HepG2 (cell line): ENCODE measurements around the gene DIP2C. TPM values are rescaled to one million over a fixed set of nuclear protein-coding genes. Genes with fewer than 3 reads are reported as not detected.
A peak's percentile ranks its signal among the peaks of the same experiment; 100 is the strongest.

Experiments used
- AGO2 ChIP-seq: fragments of 200-400 bp; formaldehyde crosslinking; optimal IDR thresholded peaks from 2 replicates; pipeline ENCODE3; 2017; ENCODE audit warnings: mild to moderate bottlenecking, low read depth, low read length, moderate library complexity
- CAMTA2 ChIP-seq: sonication (generic); formaldehyde crosslinking; IDR thresholded peaks from 2 replicates; pipeline ENCODE4 v1.4.0; 2020; ENCODE audit warnings: mild to moderate bottlenecking, missing genetic modification reagents, borderline replicate concordance
- DPF2 ChIP-seq: sonication (generic); formaldehyde crosslinking; IDR thresholded peaks from 2 replicates; pipeline ENCODE4 v1.4.0; 2020; ENCODE audit warnings: mild to moderate bottlenecking, low read depth, missing genetic modification reagents, borderline replicate concordance
- DR1 ChIP-seq: sonication (generic); formaldehyde crosslinking; IDR thresholded peaks from 2 replicates; pipeline ENCODE4 v1.8.0; 2021; ENCODE audit warnings: mild to moderate bottlenecking, missing genetic modification reagents, inconsistent platforms
- EP300 ChIP-seq, 3 experiments: sonication (generic) in 1 of 3; formaldehyde crosslinking in 1 of 3; IDR thresholded peaks; 2 replicates each; pipeline versions ENCODE4 v1.5.1 to v1.6.1; 2011 to 2020; ENCODE audit warnings: low read depth in 2 of 3, low read length in 2 of 3, borderline replicate concordance in 1 of 3, improper control_type of control experiment in 1 of 3, mild to moderate bottlenecking in 1 of 3, missing genetic modification reagents in 1 of 3, moderate library complexity in 1 of 3
- GZF1 ChIP-seq: sonication (generic); formaldehyde crosslinking; IDR thresholded peaks from 2 replicates; pipeline ENCODE4 v1.5.1; 2020; ENCODE audit warnings: mild to moderate bottlenecking, missing genetic modification reagents
- JUN ChIP-seq: sonication (generic); formaldehyde crosslinking; IDR thresholded peaks from 2 replicates; pipeline ENCODE4 v1.4.0; 2020; ENCODE audit warnings: mild to moderate bottlenecking, missing genetic modification reagents
- KAT8 ChIP-seq: IDR thresholded peaks from 2 replicates; pipeline ENCODE4 v1.6.1; 2016; ENCODE audit warnings: missing genetic modification reagents, missing compliant biosample characterization
- MED1 ChIP-seq: sonication (generic); formaldehyde crosslinking; IDR thresholded peaks from 2 replicates; pipeline ENCODE4 v1.4.0; 2020; ENCODE audit warnings: missing genetic modification reagents
- MLLT10 ChIP-seq: sonication (generic); formaldehyde crosslinking; IDR thresholded peaks from 2 replicates; pipeline ENCODE4 v1.4.0; 2020; ENCODE audit warnings: missing genetic modification reagents
- MTA1 ChIP-seq: sonication (generic); formaldehyde crosslinking; IDR thresholded peaks from 2 replicates; pipeline ENCODE4 v1.4.0; 2020; ENCODE audit warnings: missing genetic modification reagents, mild to moderate bottlenecking, borderline replicate concordance
- MTF2 ChIP-seq: sonication (generic); formaldehyde crosslinking; IDR thresholded peaks from 2 replicates; pipeline ENCODE4 v1.5.0; 2020; ENCODE audit warnings: missing genetic modification reagents, borderline replicate concordance
- NONO ChIP-seq, 2 experiments: fragments of 450-650 bp in 1 of 2; sonication (generic) in 1 of 2; formaldehyde crosslinking in 1 of 2; IDR thresholded peaks in 1 of 2; conservative IDR thresholded peaks in 1 of 2; 2 replicates each; pipeline versions ENCODE4 v1.6.1 to v1.8.0; 2017 to 2022; ENCODE audit warnings: mild to moderate bottlenecking in 1 of 2, missing genetic modification reagents in 1 of 2, moderate library complexity in 1 of 2
- NR2F1 ChIP-seq, 2 experiments: fragments of 450-650 bp in 1 of 2; formaldehyde crosslinking in 1 of 2; IDR thresholded peaks; 2 replicates each; pipeline versions ENCODE4 v1.5.0 to v1.6.1; 2016 to 2020; ENCODE audit warnings: mild to moderate bottlenecking in 1 of 2, missing compliant biosample characterization in 1 of 2, missing genetic modification reagents in 1 of 2, moderate library complexity in 1 of 2
- PITX1 ChIP-seq: sonication (generic); formaldehyde crosslinking; IDR thresholded peaks from 2 replicates; pipeline ENCODE4 v1.5.1; 2020; ENCODE audit warnings: mild to moderate bottlenecking, missing genetic modification reagents
- PLRG1 ChIP-seq: fragments of 450-650 bp; conservative IDR thresholded peaks from 2 replicates; pipeline ENCODE4 v1.6.1; 2016
- SIX4 ChIP-seq: sonication (generic); formaldehyde crosslinking; IDR thresholded peaks from 2 replicates; pipeline ENCODE4 v1.4.0; 2020; ENCODE audit warnings: missing genetic modification reagents
- SNAPC2 ChIP-seq: sonication (generic); formaldehyde crosslinking; IDR thresholded peaks from 2 replicates; pipeline ENCODE4 v1.8.1; 2022; ENCODE audit warnings: mild to moderate bottlenecking, missing genetic modification reagents
- SP2 ChIP-seq: sonication (generic); formaldehyde crosslinking; IDR thresholded peaks from 2 replicates; pipeline ENCODE4 v1.5.1; 2020; ENCODE audit warnings: mild to moderate bottlenecking, missing genetic modification reagents
- TARDBP ChIP-seq: sonication (generic); formaldehyde crosslinking; IDR thresholded peaks from 2 replicates; pipeline ENCODE4 v1.8.0; 2022; ENCODE audit warnings: mild to moderate bottlenecking, missing genetic modification reagents
- THAP11 ChIP-seq: IDR thresholded peaks from 2 replicates; pipeline ENCODE4 v1.6.1; 2016; ENCODE audit warnings: missing biosample characterization, missing genetic modification reagents
- ZFP36 ChIP-seq: fragments of 150-350 bp; IDR thresholded peaks from 2 replicates; pipeline ENCODE4 v1.6.1; 2018; ENCODE audit warnings: borderline replicate concordance, low read length, low read depth; ENCODE audit not compliant: partially characterized antibody
- ZNF263 ChIP-seq: sonication (generic); formaldehyde crosslinking; IDR thresholded peaks from 2 replicates; pipeline ENCODE4 v1.4.0; 2020; ENCODE audit warnings: missing genetic modification reagents
- ZNF501 ChIP-seq: sonication (generic); formaldehyde crosslinking; IDR thresholded peaks from 2 replicates; pipeline ENCODE4 v1.5.1; 2020; ENCODE audit warnings: mild to moderate bottlenecking, moderate library complexity, missing genetic modification reagents
- ZNF672 ChIP-seq: sonication (generic); formaldehyde crosslinking; IDR thresholded peaks from 2 replicates; pipeline ENCODE4 v1.8.1; 2022; ENCODE audit warnings: missing genetic modification reagents
- ZNF790 ChIP-seq: sonication (generic); formaldehyde crosslinking; IDR thresholded peaks from 2 replicates; pipeline ENCODE4 v1.8.0; 2022; ENCODE audit warnings: missing genetic modification reagents, mild to moderate bottlenecking, borderline replicate concordance
- polyA plus RNA-seq, 8 experiments: library from polyadenylated mRNA; depleted of rRNA in 3 of 8; stranded (reverse) in 7 of 8; unstranded in 1 of 8; fragments of >200 nt; fragmentation: Illumina TruSeq in 4 of 8; extraction: Trizol in 4 of 8; gene quantifications; 2 replicates each; pipeline versions ENCODE4 v1.2.1 to v1.2.3, GENCODE V29; 2011 to 2016; ENCODE audit warnings: low read depth in 4 of 8, missing spikeins in 1 of 8, mixed read lengths in 1 of 8; ENCODE audit not compliant: insufficient read depth in 1 of 8
- total RNA-seq, 5 experiments: library from RNA; depleted of rRNA; stranded (reverse); fragments of >200 nt; fragmentation: Illumina TruSeq; extraction: Trizol; gene quantifications; 2 replicates each; pipeline ENCODE4 v1.2.3, GENCODE V29; 2016; ENCODE audit warnings: low read depth in 1 of 5
- TF ChIP-seq, protein P1 (sequence below): sonication (generic); formaldehyde crosslinking; IDR thresholded peaks from 2 replicates; pipeline ENCODE4 v1.8.0; 2022; ENCODE audit warnings: mild to moderate bottlenecking, missing genetic modification reagents, moderate library complexity
- TF ChIP-seq, protein P2 (sequence below): sonication (generic); formaldehyde crosslinking; IDR thresholded peaks from 2 replicates; pipeline ENCODE4 v1.4.0; 2020; ENCODE audit warnings: missing genetic modification reagents

The DIP2C gene
- total and polyA plus RNA-seq, 2 of the 13 experiments (the other 11 are each of a cell fraction or from before 2014, with no cell fraction given) = 2.2 to 2.7 TPM

DNA sequence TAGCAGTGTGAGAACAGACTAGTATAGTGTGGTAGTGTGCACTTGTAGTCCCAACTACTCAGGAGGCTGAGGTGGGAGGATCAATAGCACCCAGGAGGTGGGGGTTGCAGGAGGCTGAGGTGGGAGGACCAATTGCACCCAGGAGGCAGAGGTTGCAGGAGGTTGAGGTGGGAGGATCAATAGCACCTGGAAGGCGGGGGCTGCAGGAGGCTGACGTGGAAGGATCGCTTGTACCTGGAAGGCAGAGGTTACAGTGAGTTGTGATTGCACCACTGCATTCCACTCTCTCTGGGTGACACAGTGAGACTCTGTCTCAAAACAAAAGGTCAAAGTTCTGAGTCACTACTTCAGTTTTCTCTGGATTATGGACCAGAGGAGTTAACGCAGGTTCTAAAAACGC lies 22.6 kb upstream of the DIP2C start (continued):
- TF ChIP-seq, protein P1, sequence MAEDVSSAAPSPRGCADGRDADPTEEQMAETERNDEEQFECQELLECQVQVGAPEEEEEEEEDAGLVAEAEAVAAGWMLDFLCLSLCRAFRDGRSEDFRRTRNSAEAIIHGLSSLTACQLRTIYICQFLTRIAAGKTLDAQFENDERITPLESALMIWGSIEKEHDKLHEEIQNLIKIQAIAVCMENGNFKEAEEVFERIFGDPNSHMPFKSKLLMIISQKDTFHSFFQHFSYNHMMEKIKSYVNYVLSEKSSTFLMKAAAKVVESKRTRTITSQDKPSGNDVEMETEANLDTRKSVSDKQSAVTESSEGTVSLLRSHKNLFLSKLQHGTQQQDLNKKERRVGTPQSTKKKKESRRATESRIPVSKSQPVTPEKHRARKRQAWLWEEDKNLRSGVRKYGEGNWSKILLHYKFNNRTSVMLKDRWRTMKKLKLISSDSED (CRISPR knock-in tag) = no peak
- TF ChIP-seq SIX4 = no peak
- TF ChIP-seq, protein P2, sequence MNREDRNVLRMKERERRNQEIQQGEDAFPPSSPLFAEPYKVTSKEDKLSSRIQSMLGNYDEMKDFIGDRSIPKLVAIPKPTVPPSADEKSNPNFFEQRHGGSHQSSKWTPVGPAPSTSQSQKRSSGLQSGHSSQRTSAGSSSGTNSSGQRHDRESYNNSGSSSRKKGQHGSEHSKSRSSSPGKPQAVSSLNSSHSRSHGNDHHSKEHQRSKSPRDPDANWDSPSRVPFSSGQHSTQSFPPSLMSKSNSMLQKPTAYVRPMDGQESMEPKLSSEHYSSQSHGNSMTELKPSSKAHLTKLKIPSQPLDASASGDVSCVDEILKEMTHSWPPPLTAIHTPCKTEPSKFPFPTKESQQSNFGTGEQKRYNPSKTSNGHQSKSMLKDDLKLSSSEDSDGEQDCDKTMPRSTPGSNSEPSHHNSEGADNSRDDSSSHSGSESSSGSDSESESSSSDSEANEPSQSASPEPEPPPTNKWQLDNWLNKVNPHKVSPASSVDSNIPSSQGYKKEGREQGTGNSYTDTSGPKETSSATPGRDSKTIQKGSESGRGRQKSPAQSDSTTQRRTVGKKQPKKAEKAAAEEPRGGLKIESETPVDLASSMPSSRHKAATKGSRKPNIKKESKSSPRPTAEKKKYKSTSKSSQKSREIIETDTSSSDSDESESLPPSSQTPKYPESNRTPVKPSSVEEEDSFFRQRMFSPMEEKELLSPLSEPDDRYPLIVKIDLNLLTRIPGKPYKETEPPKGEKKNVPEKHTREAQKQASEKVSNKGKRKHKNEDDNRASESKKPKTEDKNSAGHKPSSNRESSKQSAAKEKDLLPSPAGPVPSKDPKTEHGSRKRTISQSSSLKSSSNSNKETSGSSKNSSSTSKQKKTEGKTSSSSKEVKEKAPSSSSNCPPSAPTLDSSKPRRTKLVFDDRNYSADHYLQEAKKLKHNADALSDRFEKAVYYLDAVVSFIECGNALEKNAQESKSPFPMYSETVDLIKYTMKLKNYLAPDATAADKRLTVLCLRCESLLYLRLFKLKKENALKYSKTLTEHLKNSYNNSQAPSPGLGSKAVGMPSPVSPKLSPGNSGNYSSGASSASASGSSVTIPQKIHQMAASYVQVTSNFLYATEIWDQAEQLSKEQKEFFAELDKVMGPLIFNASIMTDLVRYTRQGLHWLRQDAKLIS (CRISPR knock-in tag) = no peak
- no peak for TF ChIP-seq NONO (IDR thresholded peaks at IDR 0.05)
- peak; percentile 39; the same call in 1 of the 2 replicates for TF ChIP-seq NONO (CRISPR knock-in tag; conservative IDR thresholded peaks at IDR 0.05)
- TF ChIP-seq CAMTA2 = no peak
- no peak for TF ChIP-seq ZNF790 (CRISPR knock-in tag)
- no peak for TF ChIP-seq ZFP36
- TF ChIP-seq MTA1 = peak; percentile 46; the same call in 1 of the 2 replicates
- no peak for TF ChIP-seq KAT8 (CRISPR knock-in tag)
- TF ChIP-seq THAP11 (CRISPR knock-in tag) = 0 out of 2 replicates have a peak, but pooled peaks have one; percentile 13
- no peak for TF ChIP-seq PLRG1
- TF ChIP-seq TARDBP (CRISPR knock-in tag) = no peak
- no peak for TF ChIP-seq SNAPC2 (CRISPR knock-in tag)
- TF ChIP-seq GZF1 (CRISPR knock-in tag) = no peak
- 0 out of 2 replicates have a peak, but pooled peaks have one; percentile 36 for TF ChIP-seq DPF2 (CRISPR knock-in tag)
- TF ChIP-seq MED1 (CRISPR knock-in tag) = 0 out of 2 replicates have a peak, but pooled peaks have one; percentile 35
- no peak for TF ChIP-seq AGO2
- peak; percentile 57 to 79; a peak in 3 of 4 replicates for TF ChIP-seq NR2F1 (CRISPR knock-in tag; IDR thresholded peaks at IDR 0.05)
- TF ChIP-seq EP300 (IDR thresholded peaks at IDR 0.05; ENCODE audit: low read depth in 2 of 2, low read length in 2 of 2) = peak in 1 of 2 experiments; percentile 52; a peak in 1 of 4 replicates
- TF ChIP-seq EP300 (CRISPR knock-in tag; IDR thresholded peaks at IDR 0.05; ENCODE audit: borderline replicate concordance) = no peak
- TF ChIP-seq DR1 = no peak
- peak; percentile 64 for TF ChIP-seq ZNF263 (CRISPR knock-in tag)
- no peak for TF ChIP-seq MLLT10 (CRISPR knock-in tag)
- TF ChIP-seq PITX1 (CRISPR knock-in tag) = peak; percentile 57
- no peak for TF ChIP-seq SP2 (CRISPR knock-in tag)
- TF ChIP-seq ZNF672 = no peak
- TF ChIP-seq MTF2 (CRISPR knock-in tag) = no peak
- TF ChIP-seq JUN (CRISPR knock-in tag) = no peak
- no peak for TF ChIP-seq ZNF501 (CRISPR knock-in tag)
